IPS-18c (cell line): ENCODE data around the gene UNC93B1.
"Not testable (repeated sequence)": the region's sequence is repeated elsewhere in the genome, so short reads cannot be mapped to it uniquely, and the experiment has no call there.

Source experiments
- H3K4me3 ChIP-seq: 2 replicates; pipeline ENCODE4 v1.7.0; 2013; ENCODE audit warnings: low read depth, mild to moderate bottlenecking, low read length, moderate library complexity; ENCODE audit not compliant: insufficient read depth
- H3K9me3 ChIP-seq: one replicate; pipeline ENCODE4 v1.6.1; 2013; ENCODE audit warnings: mild to moderate bottlenecking, low read length, moderate library complexity; ENCODE audit not compliant: control insufficient read depth, insufficient read depth

UNC93B1 gene

DNA sequence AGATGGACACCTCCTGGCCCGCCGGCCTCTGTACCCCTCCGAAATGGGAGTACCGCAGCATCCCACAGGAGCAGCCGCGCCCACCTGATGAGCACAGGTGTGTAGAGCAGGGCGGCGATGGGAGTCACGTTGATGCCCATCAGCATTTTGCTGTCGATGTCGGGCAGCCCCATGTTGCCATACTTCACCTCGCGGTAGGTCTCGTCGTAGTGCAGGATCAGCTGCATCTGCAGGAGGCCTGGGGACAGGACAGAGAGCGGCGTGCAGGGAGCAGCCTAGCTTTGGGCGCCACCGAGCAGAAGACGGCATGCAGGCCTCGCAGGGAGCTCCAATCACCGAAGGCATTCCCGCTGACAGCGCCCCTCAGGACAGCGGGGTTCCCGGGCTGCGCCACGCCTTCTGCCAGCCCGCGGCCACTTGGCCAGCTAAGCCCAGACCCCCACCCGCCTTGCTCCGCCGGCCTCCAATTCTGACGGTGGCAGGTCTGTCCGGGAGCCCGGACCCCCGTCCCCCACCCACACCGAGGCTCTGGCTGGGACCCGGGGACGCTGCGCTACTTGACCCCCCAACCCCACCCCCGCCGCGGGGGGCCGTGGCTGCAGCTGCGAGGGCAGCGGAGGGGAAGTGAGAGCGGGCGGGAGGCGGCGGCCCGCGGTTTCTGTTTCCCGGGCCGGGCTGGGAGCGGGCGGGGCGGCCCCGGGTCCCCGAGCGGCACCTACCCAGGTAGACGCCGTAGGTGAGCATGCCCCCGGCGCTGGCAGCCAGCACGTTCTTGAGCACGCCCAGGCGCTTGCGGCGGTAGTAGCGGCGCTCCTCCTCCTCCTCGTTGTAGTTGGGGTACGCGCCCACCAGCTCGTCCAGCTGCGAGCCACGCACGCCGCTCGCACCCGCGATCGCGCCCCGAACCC is 705 bp downstream of the UNC93B1 start:
- H3K9me3 ChIP-seq: no peaks in the 10 kb centered on the region
- H3K4me3 ChIP-seq: peak overlapping the region; percentile 56

DNA sequence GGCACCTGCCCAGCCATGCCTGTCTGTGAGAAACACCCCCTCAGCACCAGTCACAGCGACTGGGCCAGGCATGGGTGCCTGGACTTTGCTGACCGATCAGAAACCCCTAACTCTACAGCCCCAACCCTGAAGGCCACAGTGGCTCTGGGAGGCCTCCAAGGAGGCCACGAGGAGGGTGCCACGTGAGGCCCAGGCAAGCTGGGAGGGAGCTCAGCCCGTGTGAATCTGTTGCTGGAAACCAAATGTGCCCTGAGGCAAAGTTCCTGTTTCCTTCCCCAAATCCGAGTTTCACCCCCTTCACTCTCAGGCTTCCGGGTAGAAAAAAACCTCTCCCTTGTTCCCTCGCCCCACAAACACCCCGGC is 1.3 kb downstream of the UNC93B1 start:
- Histone ChIP-seq H3K4me3 (no peak overlapping the region; the same call in 1 of the 2 replicates), H3K9me3 (no peaks in the 10 kb centered on the region)

DNA sequence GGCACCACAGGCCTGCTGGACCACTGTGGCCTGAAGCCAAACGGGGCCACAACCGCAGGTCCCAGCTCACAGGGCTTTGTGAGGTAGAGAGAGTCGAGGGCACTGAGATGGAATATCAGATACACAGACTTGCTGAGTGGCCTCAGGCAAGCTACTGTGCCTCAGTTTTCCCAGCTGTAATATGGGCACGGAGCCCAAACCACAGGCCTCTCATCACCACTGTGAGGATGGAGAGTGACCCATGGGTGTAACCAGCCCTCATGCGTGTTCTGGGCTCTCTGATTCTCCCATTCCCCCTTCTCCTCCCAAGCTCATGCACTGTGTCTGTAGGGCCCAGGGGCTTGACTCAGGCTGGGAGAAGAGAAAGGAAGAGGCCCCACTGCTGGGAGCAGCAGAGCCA is 4.2 kb downstream of the UNC93B1 start:
- H3K9me3 ChIP-seq: no peaks in the 10 kb centered on the region
- no peak overlapping the region for H3K4me3 ChIP-seq

DNA sequence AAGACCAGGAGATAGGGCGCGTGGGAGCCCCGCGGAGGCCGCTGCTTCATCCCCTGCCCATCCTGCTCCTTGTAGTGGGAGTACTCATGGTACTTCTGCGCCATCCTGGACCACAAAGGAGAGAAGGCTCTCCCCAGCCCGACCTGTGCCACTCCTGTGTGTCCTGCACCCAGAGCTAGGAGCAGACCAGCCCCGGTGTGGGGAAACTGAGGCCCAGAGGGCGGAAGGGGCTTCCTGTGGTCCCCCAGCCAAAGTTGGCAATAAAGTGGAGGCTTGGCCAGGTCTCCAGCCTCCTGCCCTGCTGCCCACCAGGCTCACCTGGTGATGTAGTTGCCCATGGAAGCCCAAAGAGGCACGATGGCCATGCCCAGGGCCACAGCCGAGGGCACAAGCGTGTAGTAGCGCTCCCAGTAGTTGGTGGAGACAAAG is 4.7 kb downstream of the UNC93B1 start:
- no peaks in the 10 kb centered on the region for H3K9me3 ChIP-seq
- no peak overlapping the region for H3K4me3 ChIP-seq

DNA sequence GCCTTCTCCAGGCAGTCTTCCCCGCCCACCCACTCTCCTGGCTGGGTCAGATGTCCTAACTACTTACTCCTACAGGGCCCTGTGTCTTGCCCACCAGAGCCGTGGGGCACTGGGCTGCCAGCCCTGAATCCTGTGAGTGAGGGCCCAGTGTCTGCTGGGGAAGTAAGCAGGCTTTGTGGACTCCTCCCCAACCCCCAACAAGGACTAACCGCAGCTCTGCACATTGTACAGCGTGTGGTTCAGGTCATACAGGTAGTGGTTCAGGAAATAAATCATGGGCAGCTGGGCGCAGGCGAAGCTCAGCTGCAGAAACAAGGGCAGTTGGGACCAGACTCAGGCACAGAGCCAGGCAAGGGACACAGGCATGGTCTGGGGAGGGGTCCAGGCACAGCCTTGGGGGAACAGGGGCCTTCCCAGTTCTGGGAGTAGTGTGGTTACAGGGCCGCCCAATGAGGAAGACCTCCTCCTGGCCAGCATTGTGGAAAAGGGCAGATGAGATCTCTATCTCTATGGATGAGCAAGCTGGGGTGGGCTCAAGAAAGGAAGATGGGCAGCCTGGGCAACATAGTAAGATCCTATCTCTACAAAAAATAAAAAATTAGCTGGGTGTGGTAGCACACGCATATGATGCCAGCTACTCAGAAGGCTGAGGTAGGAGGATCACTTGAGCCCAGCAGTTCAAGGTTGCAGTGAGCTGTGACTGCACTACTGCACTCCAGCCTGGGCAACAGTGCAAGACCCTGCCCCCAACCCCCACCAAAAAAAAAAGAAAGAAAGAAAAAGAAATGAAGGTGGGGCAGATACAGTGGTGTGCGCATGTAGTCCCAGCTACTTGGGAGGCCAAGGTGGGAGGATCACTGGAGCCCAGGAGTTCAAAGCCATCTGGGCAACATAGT is 5.5 kb downstream of the UNC93B1 start:
- Histone ChIP-seq H3K9me3 (no peaks in the 10 kb centered on the region), H3K4me3 (no peak overlapping the region)

DNA sequence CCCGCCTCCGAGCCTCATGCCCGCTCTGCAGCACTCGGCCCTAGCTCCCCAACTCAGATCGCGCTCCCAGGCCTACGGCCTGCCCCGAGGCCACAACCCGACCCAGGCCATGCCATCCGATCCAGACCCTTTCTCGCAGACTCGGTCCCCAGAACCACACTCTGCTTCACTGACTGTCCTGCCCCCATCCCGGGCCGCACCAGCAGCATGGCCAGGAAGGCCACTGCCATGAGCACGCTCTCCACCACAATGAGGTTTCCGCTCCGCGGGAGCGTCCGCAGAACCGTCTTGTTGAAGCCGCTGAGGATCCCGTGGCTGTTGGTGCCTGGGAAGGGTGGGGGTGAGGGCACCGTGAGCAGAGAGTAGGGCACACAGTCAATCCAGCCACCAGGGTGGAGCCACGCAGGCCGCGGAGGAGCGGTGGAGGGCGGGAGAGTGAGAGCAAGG is 6.4 kb downstream of the UNC93B1 start:
- no peak overlapping the region for H3K4me3 ChIP-seq

DNA sequence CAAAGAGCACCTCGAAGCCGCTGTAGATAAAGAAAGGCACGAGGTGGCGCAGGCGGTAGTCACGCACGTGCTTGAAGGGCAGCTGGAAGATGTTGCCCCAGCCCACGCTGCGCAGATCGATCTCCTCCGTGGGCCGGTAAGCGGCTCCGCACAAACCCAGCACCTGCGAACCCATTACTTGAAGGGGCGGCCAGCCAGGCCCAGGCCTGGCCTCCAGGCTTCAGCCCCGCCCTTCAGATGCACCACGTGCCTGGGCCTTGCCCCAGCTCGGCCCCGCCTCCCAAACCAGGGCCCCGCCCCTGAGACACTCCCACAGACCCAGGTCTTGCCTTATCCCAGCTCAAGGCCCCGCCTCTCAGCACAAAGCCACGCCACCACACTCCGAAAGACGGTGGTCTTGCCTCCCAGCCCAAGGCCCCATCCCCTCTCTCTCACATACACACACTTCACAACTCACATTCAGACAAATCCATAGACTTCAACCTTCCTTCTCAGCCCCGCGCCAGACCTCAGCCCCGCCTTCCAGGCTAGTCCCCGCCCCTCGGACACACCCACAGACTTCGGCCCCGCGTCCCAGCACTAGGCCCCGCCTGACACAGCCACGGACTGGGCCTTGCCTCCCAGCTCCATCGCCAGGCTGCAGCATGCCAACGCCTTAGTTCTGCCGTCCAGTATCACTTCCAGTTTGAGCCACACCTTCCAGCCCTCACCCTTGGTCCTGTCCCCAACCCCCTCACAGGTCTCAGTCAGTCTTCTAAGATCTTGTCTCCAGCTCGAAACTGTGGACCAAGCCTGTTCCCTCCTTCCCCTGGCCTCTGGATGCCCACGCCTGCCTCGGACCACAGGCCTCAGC is 7.0 kb downstream of the UNC93B1 start:
- H3K4me3 ChIP-seq: peak overlapping the region; percentile 54; the same call in 1 of the 2 replicates
- no peaks in the 10 kb centered on the region for H3K9me3 ChIP-seq

More for the DNA sequence above, 6.4 kb downstream of the UNC93B1 start:
- no peaks in the 10 kb centered on the region for H3K9me3 ChIP-seq

DNA sequence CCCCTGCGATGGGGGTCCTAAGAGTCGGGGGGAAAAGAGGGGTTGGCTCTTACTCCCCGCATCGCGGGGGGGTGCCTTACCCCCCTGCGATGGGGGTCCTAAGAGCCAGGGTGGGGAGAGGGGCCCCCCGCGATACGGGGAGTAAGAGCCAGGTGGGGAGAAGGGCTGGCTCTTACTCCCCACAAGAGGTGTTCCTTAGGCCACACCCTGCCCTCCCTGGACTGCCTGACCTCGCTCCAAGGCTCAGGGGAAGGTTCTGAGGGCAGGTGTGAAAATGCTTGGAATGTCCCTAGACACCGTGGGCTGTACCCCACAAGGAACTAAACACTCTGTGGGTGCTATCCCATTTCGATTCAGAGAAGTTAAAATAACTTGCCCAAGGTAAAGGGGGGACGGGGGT is 7.8 kb downstream of the UNC93B1 start:
- no peak overlapping the region for H3K4me3 ChIP-seq
- H3K9me3 ChIP-seq: no peaks in the 10 kb centered on the region

DNA sequence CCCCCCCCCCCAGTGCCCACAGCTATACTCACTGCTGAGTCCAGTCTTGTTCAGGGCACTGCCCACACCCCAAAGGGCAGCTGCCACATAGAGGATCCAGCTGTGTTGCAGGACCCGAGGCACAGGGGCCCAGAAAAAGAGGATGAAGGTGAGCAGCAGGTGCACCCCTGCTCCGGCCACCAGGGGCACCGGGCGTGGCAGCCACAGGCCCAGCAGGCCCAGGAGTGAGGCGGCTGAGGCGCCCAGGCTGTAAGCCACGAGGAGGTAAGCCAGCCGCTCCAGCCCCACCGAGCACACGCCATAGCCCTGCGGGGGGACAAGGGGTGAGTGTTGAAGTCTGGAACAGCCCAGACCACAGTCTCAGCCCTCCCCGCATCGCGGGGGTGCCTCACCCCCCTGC is 8.3 kb downstream of the UNC93B1 start:
- not testable (repeated sequence) for H3K4me3 ChIP-seq, H3K9me3 ChIP-seq

DNA sequence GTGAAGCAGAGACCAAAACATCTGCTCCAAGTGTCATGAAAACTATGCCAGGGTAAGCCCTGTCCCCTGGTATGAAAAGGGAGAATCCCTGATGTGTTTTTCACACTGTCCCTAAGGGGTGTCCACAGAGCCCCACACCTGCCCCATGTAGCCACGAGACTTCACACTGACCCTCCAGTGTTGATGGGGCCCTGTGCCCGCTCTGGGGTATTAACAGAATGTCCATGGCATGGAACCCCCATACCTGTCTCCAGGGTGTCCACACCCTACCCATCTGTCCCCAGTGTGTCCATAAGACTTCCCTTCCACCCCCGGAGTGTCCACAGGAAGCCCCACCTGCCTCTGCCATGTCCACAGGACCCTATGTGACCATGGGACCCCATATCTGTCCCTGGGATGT is 8.8 kb downstream of the UNC93B1 start:
- not testable (repeated sequence) for H3K4me3 ChIP-seq, H3K9me3 ChIP-seq

DNA sequence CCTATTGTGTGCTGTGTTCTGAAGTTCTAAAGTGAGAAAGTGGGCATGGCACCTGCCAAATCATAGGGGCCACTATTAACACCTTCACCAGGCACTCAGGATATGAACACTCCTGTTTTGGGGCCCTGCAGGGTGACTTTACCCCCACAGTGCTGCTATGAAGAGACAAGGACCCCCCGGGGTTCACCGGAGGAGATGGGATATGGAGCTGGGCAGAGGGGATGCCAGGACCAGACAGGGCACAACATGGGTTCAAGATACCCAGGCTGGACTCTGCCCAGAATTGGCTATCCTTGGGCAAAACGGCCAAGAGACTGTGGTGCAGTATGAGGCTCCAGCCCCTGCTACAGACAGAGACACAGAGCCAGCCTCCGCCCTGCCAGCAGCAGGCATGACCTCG is 9.5 kb downstream of the UNC93B1 start:
- H3K4me3 ChIP-seq, H3K9me3 ChIP-seq: not testable (repeated sequence)

DNA sequence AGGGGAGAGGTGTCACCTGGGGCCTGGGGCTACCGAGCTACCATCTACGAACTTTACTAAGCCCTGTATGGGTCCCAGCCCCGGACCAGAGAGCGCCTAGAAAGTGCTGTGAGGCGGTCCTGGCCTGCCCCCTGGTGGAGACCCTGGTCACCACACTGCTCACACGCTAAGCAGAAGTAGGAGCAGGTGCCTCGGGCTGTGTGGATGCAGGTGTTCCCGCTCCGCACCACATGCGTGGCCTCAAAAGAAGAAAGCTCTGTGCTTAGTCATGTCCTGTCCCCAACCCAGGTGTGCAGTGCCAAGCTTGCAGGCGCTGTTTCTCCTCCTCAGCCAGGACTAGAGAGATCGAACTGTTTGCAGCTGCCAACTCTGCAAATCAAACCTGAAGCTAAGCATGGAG is 10.1 kb downstream of the UNC93B1 start:
- H3K9me3 ChIP-seq, H3K4me3 ChIP-seq: not testable (repeated sequence)

DNA sequence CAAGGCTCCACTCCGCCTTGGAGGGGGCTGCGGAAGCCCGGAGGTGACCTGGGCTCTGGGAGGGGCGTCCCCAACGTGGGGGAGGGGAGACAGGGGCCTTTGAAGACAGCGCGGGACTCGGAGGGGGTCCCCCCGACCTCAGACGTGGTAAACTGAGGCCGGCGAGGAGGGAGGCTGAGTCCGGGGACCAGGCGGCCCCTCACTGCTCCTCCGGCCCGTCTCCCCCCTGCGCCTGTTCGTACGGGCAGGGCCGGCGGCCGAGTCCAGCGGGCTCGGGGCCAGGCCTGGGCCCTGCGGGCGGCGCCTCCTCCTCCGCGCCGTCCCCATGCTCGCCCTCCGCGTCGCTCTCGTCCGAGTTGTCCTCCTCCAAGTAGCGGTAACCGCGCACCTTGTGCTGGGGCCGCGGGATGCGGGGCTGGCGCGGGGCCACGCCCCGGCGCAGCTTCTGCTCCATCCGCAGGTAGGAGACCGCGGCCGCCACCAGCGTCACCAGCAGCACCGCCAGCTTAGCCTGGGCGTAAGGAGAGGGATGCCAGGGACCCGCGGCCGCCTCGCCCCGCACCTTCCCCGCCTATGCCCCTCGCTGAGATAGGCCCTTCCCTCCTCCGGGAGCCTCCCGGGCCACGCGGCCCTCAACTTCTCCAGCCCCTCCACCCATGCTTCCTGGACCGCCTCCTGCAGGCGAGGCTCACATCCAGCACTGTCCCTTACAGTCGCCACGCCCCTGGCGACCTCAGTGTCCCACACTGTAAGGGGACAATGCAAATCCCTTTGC is 12.4 kb downstream of the UNC93B1 start:
- not testable (repeated sequence) for H3K9me3 ChIP-seq
- peak overlapping the region; percentile 38; the same call in 1 of the 2 replicates for H3K4me3 ChIP-seq

DNA sequence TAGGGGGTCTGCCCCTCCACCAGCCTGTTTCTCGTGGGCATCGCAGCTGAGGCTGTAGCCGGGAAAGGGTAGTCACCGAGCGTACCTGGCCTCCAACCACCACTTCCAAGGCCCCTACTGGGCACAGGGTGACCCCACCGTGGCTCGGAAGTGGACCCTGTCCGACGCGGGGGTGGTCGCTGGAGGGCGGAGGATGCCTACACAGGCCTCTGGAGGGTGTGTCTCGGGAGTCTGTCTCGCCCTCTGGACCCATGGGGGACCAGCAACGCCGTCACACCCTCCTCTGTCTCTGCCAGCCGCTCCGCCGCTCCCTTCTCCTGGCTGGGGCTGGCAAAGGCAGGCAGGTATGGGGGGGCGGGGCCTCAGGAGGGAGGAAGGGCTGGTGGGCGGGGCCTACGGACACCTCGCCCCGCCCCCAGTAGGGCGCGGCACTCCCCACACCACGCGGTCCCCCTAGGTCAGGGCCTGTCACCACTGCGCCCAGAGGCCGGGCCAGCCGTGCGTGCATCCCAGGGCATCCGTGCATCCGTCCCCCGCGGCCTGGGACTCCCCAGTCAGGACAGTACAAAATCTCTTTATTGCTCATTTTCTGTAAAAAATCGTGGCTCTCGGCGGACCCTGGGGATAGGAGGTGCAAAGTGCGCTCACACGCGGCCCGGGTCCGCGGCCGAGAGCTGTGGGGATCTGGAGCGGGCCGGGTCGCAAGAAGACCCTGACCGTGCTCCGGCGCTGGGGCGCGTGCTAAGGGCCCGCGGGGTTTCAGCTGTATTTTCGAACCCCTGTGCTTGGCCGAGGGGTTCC is 13.2 kb downstream of the UNC93B1 start:
- peak overlapping the region; percentile 38; the same call in 1 of the 2 replicates for H3K4me3 ChIP-seq

DNA sequence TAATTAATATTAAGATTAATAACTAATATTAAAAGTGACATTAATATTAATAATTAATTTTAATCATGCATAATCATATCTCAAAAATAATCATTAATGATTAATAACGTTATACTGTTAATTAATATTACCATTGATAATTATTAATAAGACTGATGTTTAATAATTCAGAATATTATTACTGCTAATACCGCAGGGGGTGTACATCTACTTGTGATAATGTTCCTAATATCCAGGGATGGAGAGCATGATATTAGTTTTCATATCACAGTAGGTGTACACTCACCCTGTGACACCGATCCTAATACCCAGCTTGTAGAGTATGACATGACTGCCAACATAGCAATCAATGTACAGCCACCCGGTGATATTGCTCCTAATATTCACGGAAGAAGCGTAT is 18.6 kb downstream of the UNC93B1 start:
- H3K4me3 ChIP-seq, H3K9me3 ChIP-seq: not testable (repeated sequence)

More for the DNA sequence above, 13.2 kb downstream of the UNC93B1 start:
- not testable (repeated sequence) for H3K9me3 ChIP-seq

DNA sequence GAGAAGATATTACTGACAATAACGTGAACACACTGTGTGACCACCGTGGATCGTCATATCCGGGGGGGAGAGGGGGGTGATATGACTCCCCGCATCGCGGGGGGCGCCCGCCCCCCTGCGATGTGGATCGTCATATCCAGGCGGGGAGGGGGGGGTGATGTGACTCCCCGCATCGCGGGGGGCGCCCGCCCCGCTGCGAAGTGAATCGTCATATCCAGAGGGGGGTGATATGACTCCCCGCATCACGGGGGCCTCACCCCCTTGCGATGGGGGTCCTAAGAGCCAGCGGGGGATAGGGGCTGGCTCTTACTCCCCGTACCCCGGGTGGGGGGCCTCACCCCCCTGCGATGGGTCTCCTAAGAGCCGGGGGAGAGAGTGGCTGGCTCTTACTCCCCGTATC is 19.9 kb downstream of the UNC93B1 start:
- no peaks in the 10 kb centered on the region for H3K9me3 ChIP-seq
- H3K4me3 ChIP-seq: no peak overlapping the region
